Activated naive CD8-positive, alpha-beta T cell treated with anti-CD3 and anti-CD28 coated beads for 36 hours (primary cell): ENCODE measurements around the gene RALGPS2. TPM values are rescaled to one million over a fixed set of nuclear protein-coding genes. Genes with fewer than 3 reads are reported as not detected.

Experiments used
- DNase-seq: peaks from one replicate; pipeline ENCODE4 v3.0.0; 2021
- H3K27ac Mint-ChIP-seq: one replicate; pipeline ENCODE4 v1.8.0; 2022; ENCODE audit warnings: mild to moderate bottlenecking, moderate library complexity, mixed read lengths
- H3K27me3 Mint-ChIP-seq: one replicate; pipeline ENCODE4 v1.8.0; 2022; ENCODE audit warnings: mild to moderate bottlenecking, mixed read lengths
- H3K36me3 Mint-ChIP-seq: one replicate; pipeline ENCODE4 v1.8.0; 2021; ENCODE audit warnings: mild to moderate bottlenecking, mixed read lengths
- H3K4me1 Mint-ChIP-seq: one replicate; pipeline ENCODE4 v1.8.0; 2021; ENCODE audit warnings: mixed read lengths
- H3K4me3 Mint-ChIP-seq: one replicate; pipeline ENCODE4 v1.8.0; 2022; ENCODE audit warnings: mild to moderate bottlenecking, moderate library complexity, mixed read lengths
- H3K9me3 Mint-ChIP-seq: one replicate; pipeline ENCODE4 v1.8.0; 2022; ENCODE audit warnings: mixed read lengths
- total RNA-seq, 2 experiments: library from RNA; stranded (reverse); gene quantifications; one replicate each; pipeline ENCODE4 v1.2.3, GENCODE V29; 2021

The RALGPS2 gene
- total RNA-seq, 2 experiments from 2014 or later = 5.0 to 6.6 TPM

DNA sequence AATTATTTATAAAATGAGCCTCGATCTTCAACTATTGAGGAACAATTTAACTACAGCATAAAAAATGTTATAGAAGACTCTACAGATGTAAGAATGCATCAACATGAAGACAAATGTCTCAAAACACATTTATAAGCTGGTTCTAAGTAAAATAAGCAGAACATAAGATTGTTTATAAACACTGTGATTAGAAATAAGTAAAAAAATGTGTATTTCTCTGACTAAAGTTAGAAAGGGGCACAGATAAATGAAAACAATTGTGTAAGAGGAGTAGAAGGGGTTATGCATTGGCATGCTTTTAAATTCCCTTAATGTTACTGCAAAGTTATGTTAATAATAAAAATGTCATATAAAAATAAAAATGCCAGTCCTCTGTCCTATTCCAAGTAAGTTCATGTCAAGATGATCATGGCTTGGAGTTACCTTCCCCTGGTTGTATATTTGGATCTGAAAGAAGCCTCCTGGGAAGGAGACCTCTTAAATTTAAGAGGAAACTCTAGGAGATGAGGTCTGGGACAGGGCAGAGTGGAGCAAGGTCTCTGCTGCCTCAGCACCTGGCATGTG lies 230.4 kb downstream of the RALGPS2 start:
- no peak overlapping the region for H3K27ac Mint-ChIP-seq
- DNase-seq = no peak

DNA sequence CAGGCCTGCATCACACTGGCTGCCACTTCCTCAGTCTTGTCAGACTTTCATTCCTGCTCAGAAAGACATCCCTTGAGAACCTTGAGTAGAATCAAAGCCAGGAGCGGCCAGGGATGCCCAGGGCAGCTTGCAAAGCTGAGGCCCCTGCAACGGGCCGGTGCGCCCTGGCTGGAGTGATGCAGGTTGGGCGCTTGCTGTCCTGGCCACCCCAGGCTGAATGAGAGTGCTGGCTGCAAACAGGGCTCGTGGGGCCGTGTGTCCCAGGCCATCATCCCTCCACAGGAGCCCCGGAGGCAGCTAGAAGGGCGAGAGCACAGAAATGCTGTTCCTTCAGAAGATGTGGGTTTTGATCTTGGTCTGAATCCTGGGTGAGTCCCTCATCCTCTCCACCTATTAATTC lies 233.4 kb downstream of the RALGPS2 start:
- H3K4me3 Mint-ChIP-seq = no peak overlapping the region
- DNase-seq = no peak

More for the DNA sequence above, 230.4 kb downstream of the RALGPS2 start:
- H3K4me1 Mint-ChIP-seq = no peaks in the 10 kb centered on the region
- no peaks in the 10 kb centered on the region for H3K36me3 Mint-ChIP-seq
- no peaks in the 10 kb centered on the region for H3K27me3 Mint-ChIP-seq
- H3K9me3 Mint-ChIP-seq = peaks cover 7% of the 10 kb centered on the region
- H3K4me3 Mint-ChIP-seq = no peak overlapping the region

DNA sequence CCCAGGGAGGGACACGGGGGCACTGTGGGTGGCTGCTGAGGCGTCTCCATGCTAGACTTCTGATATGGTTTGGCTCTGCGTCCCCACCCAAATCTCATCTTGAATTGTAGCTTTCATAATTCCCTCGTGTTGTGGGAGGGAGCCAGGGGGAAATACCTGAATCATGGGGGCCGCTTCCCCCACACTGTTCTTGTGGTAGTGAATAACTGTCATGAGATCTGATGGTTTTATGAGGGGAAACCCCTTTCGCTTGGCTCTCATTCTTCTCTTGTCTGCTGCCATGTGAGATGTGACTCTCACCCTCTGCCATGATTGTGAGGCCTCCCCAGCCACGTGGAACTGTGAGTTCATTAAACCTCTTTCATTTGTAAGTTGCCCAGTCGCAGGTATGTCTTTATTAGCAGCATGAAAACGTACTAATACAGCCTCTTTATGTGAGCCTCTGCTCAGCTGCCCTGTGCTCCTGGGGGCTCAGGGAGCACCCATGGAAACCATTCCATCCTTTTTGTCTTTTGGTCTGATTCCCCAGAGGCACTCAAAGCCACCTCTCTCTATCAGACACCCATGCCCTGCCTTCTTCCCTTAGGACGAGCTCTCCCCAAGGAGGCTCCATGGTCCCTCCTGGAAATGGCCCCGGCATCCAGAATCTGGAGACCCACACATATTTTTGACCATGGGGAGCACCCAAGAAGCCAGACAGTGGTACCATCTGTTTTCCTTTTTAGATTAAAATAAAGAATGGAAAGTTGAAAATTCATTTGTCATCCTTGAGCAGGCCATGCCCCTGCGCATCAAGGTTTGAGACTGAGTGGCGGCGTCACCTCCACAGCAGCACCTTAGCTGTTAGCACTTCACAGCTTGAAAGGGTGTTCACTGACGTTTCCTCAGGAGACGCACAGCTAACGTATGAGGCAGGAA lies 234.8 kb downstream of the RALGPS2 start:
- no peak overlapping the region for H3K4me3 Mint-ChIP-seq
- no peaks in the 10 kb centered on the region for H3K27me3 Mint-ChIP-seq
- DNase-seq = peak; percentile 8
- H3K9me3 Mint-ChIP-seq = peaks cover 11% of the 10 kb centered on the region
- H3K4me1 Mint-ChIP-seq = no peaks in the 10 kb centered on the region
- H3K27ac Mint-ChIP-seq = no peak overlapping the region
- no peaks in the 10 kb centered on the region for H3K36me3 Mint-ChIP-seq

More for the DNA sequence above, 233.4 kb downstream of the RALGPS2 start:
- peaks cover 7% of the 10 kb centered on the region for H3K9me3 Mint-ChIP-seq
- no peaks in the 10 kb centered on the region for H3K4me1 Mint-ChIP-seq
- no peaks in the 10 kb centered on the region for H3K27me3 Mint-ChIP-seq
- H3K36me3 Mint-ChIP-seq = no peaks in the 10 kb centered on the region
- H3K27ac Mint-ChIP-seq = no peak overlapping the region

DNA sequence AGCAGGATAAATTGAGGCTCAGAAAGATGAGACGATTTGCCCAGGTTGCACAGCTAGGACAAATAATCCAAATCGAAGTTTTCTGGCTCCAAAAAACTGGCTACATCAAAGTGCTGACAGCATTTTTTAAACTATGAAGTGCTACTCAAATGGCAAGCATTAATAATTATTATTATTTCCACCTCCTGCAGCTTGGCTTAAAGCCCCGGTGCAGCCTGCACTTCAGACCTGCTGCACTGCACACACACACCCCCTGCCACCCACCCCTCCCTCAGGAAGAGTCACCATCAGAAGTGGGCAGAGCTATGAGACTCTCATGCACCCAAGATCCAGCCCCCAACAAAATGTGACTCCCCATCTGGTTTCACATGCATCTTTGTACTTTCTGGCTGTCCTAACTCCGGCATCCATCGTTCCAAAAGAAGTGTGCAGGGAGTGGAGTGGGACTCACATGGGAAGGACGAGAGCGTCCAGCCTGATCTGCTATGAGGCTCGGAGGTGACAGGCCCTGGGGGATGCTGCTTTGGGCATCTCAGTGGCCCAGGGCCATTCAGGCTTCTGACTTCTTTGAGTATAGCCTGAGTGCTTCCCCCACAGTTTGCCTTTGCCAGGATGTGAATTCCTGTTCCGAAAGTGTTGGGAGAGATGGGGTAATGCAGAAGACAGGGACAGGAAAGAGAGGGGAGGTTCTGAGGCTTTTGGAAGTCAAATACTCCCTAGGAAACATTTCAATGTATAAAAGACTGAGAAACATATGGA lies 235.6 kb downstream of the RALGPS2 start:
- H3K27me3 Mint-ChIP-seq = no peaks in the 10 kb centered on the region
- H3K27ac Mint-ChIP-seq = no peak overlapping the region
- H3K9me3 Mint-ChIP-seq = peaks cover 11% of the 10 kb centered on the region
- no peak for DNase-seq
- no peaks in the 10 kb centered on the region for H3K4me1 Mint-ChIP-seq
- H3K4me3 Mint-ChIP-seq = no peak overlapping the region
- no peaks in the 10 kb centered on the region for H3K36me3 Mint-ChIP-seq

DNA sequence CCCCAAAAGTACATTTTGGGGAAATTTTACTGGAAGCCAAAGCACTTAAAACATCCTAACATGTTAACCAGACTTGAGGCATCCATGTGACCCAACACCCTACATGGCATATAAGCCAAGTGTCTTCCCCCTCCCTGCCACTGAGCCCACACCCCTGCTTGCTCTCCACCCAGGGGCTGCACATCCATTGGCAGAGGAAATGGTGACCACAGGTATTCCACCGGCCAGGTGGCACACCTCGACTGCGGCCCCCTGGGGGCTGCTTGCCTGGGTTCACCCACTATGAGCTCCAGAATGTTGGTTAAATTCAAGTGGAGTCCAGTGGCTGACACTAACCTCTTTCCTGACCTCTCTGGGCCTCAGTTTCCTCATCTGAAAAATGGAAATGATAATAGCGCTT lies 236.3 kb downstream of the RALGPS2 start:
- peaks cover 3% of the 10 kb centered on the region for H3K27me3 Mint-ChIP-seq

DNA sequence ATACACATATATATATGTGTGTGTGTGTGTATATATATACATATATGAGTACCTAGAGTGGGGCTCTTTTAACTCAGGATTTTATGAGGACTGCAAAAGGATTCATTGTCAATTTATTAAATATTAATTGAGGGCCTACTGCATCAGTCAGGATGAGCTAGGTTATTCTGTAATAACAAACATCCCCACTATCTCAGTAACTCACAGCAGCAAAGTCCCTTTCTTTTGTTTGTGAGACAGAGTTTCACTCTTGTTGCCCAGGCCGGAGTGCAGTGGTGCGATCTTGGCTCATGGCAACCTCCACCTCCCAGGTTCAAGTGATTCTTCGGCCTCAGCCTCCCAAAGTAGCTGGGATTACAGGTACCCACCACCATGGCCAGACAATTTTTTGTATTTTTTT lies 236.8 kb downstream of the RALGPS2 start:
- Mint-ChIP-seq H3K27ac (no peak overlapping the region), H3K9me3 (peaks cover 11% of the 10 kb centered on the region), H3K36me3 (no peaks in the 10 kb centered on the region), H3K4me1 (no peaks in the 10 kb centered on the region), H3K27me3 (peaks cover 3% of the 10 kb centered on the region), H3K4me3 (no peak overlapping the region)
- no peak for DNase-seq

More for the DNA sequence above, 236.3 kb downstream of the RALGPS2 start:
- no peaks in the 10 kb centered on the region for H3K36me3 Mint-ChIP-seq
- no peak for DNase-seq
- no peaks in the 10 kb centered on the region for H3K4me1 Mint-ChIP-seq
- no peak overlapping the region for H3K4me3 Mint-ChIP-seq
- H3K27ac Mint-ChIP-seq = no peak overlapping the region
- H3K9me3 Mint-ChIP-seq = peaks cover 11% of the 10 kb centered on the region

DNA sequence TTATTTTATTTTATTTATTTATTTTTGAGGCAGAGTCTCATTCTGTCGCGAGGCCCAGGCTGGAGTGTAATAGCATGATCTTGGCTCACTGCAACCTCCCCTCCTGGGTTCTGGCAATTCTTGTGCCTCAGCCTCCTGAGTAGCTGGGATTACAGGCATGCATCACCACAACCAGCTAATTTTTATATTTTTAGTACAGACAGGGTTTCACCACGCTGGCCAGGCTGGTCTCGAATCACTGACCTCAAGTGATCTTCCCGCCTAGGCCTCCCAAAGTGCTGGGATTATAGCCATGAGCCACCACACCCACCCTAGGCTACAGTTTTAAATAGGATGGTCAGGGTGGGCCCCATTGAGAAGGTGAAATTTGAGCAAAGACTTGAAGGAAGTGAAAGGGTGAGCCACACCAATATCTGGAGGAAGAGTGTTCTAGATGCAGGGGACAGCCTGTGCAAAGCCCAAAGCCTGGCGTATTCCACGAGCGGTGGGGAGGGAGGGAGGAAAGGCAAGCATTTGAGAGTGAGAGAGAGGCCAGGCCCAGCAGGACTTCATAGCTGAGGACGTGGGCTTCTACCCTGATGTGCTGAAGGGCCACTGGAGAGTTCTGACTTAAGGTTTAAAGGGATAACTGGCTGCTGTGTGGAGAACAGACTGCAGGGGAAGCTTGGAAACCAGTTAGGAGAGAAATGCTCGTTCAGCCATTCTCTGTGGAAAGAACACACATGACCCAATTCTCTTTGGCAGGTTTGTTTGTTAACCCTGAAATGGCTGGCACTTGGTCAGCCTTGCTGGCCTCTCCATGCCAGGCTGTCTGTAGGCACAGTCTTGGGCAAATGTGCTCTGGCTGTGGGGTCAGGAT lies 238.0 kb downstream of the RALGPS2 start:
- DNase-seq = no peak
- H3K36me3 Mint-ChIP-seq = no peaks in the 10 kb centered on the region
- no peak overlapping the region for H3K4me3 Mint-ChIP-seq
- H3K27ac Mint-ChIP-seq = no peak overlapping the region
- H3K27me3 Mint-ChIP-seq = peaks cover 3% of the 10 kb centered on the region
- peaks cover 11% of the 10 kb centered on the region for H3K9me3 Mint-ChIP-seq
- H3K4me1 Mint-ChIP-seq = no peaks in the 10 kb centered on the region

DNA sequence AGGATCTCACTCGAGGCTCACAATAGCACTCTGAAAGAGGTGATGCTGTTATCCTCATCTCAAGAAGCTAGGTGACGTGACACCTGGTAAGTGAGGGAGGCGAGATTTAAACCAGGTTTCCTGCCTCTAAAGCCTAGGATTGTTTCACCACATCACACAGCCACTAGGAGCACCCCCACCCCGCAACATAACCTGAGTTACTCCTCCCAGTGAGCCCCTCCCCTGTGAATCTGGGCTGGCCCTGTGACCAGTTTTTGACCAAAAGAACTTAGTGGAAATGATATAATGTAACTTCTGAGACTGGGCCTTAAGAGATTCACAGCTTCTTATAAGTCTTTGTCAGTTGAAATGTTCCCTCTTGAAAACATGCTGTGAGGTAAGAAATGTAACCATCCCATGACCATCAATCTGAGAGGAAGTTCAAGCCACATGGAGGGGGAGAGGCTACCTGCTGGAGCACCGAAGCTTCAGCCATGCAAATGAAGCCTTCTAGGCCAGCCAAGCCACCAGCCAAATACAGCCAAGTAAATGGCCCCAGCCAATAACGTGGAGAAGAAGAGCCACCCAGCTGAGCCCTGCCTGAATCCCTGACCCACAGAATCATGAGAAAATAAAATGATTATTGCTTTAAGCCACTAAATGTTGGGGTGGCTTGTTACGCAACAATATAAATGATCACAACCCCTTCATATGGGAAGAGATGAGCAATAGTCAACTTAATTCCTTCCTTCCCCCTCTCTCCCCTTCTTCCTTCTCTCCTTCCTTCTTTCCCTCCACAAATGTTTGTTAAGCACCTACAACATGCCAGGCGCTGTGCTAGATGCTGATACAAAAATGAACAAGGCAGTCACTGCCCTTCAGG lies 239.7 kb downstream of the RALGPS2 start:
- peaks cover 3% of the 10 kb centered on the region for H3K27me3 Mint-ChIP-seq
- H3K36me3 Mint-ChIP-seq = no peaks in the 10 kb centered on the region
- H3K4me1 Mint-ChIP-seq = no peaks in the 10 kb centered on the region
- DNase-seq = no peak
- H3K9me3 Mint-ChIP-seq = peaks cover 6% of the 10 kb centered on the region
- H3K27ac Mint-ChIP-seq = no peak overlapping the region
- H3K4me3 Mint-ChIP-seq = no peak overlapping the region

DNA sequence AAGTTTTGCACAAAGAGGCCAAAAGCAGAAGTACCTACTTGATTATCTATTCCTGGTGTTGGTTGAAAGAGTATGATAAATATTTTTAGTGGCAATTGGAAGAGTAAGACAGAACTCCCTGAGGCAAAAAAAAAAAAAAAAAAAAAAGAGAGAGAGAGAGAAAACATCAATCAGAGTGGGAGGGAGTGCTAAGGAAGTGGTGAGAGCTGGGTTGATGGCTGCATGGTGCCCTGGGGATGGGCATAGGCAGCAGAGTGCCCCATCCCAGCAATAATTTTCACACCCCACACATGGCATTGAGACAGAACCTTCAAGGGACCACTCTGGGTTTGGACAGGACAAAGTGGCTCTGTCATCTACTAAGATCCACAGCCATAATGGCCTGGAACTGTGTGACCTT lies 241.3 kb downstream of the RALGPS2 start:
- Mint-ChIP-seq H3K36me3 (no peaks in the 10 kb centered on the region), H3K4me1 (no peaks in the 10 kb centered on the region), H3K27ac (no peak overlapping the region), H3K27me3 (peaks cover 3% of the 10 kb centered on the region), H3K9me3 (peaks cover 3% of the 10 kb centered on the region), H3K4me3 (no peak overlapping the region)
- DNase-seq = no peak

DNA sequence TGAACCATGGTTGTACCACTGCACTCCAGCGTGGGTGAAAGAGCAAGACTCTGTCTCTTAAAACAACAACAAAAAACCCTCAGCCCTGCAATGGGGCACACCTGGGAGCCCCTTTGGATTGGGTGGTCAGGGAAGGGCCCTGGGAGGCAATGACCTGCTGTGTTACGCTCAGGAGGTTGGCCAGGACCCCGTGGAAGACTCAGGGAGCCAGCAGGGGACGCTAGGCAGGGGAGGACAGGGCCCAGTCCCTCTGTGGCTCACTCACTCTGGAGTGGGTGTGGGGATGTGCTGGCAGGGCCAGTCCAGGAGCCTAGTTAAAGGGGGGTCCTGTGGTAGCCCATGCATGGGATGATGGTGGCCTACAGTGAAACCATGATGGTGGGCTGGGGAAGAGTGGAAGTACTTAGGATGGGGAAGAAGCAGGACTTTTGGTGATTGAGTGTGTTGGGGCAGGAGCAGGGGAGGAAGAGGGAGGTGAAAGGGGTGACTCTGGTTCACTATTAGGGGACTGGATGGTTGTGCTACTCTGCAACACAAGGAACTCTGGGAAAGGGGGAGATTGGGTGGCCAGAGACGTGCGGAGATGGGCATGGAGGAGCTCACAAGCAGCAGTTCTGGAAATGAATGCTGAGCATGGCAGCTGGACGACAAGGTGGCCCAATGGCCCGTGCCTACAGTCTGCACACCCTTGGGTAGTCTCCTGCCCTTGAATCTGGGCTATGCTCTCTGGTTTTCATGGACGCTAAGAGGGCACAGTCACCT lies 244.4 kb downstream of the RALGPS2 start:
- peaks cover 5% of the 10 kb centered on the region for H3K4me1 Mint-ChIP-seq
- peaks cover 9% of the 10 kb centered on the region for H3K27me3 Mint-ChIP-seq
- no peak overlapping the region for H3K27ac Mint-ChIP-seq
- H3K4me3 Mint-ChIP-seq = no peak overlapping the region
- no peak for DNase-seq
- no peaks in the 10 kb centered on the region for H3K36me3 Mint-ChIP-seq
- H3K9me3 Mint-ChIP-seq = peaks cover 3% of the 10 kb centered on the region

DNA sequence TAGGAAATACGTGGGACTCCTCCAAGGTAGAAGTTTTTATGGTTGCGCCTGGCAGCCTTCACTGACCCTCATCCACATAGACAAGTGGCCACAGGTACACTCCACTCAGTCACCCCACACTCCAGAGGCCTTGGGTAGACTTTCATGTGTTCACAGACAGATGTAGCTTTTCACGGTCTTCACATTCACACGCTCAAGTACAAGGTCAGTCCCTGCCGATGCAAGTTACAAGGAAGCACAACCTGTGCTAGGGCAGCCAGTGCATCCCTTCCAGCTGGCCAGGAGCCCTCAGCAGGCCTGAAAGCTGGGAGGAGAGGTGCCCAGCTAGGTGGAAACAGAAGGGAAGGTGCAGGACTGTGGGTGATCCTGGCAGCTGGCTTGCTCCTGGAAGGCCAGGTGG lies 245.1 kb downstream of the RALGPS2 start:
- peaks cover 16% of the 10 kb centered on the region for H3K27me3 Mint-ChIP-seq

More for the DNA sequence above, 245.1 kb downstream of the RALGPS2 start:
- DNase-seq = no peak
- Mint-ChIP-seq H3K36me3 (no peaks in the 10 kb centered on the region), H3K4me1 (peaks cover 5% of the 10 kb centered on the region), H3K27ac (no peak overlapping the region), H3K4me3 (no peak overlapping the region), H3K9me3 (no peaks in the 10 kb centered on the region)
